Mesenchymal stem cell (in vitro differentiated cells and primary cell): ENCODE results near the gene BMPR1A. TPM values are rescaled to one million over a fixed set of nuclear protein-coding genes. Genes with fewer than 3 reads are reported as not detected.
A peak's percentile ranks its signal among the peaks of the same experiment; 100 is the strongest.

ENCODE experiments used
- DNase-seq: peaks from one replicate; pipeline ENCODE4 v3.0.0-alpha.2; 2013
- H2AFZ ChIP-seq: one replicate; pipeline ENCODE4 v1.6.1; 2013; ENCODE audit warnings: low read depth, mild to moderate bottlenecking, control low read depth, inconsistent platforms, low read length, moderate library complexity
- H2AK5ac ChIP-seq: 2 replicates; pipeline ENCODE4 v1.6.1; 2013; ENCODE audit warnings: low read length, moderate library complexity, mild to moderate bottlenecking, inconsistent platforms; ENCODE audit not compliant: severe bottlenecking
- H2BK120ac ChIP-seq: one replicate; pipeline ENCODE4 v1.6.1; 2013; ENCODE audit warnings: low read depth, mild to moderate bottlenecking, inconsistent platforms, low read length, moderate library complexity
- H2BK12ac ChIP-seq, 2 experiments: one replicate each; pipeline ENCODE4 v1.6.1; 2013; ENCODE audit warnings: inconsistent platforms in 2 of 2, low read length in 2 of 2, mild to moderate bottlenecking in 2 of 2, moderate library complexity in 2 of 2, control low read depth in 1 of 2
- H2BK15ac ChIP-seq: one replicate; pipeline ENCODE4 v1.6.1; 2013; ENCODE audit warnings: mild to moderate bottlenecking, low read depth, inconsistent platforms; ENCODE audit not compliant: poor library complexity, severe bottlenecking
- H2BK5ac ChIP-seq: 2 replicates; pipeline ENCODE4 v1.6.1; 2013; ENCODE audit warnings: low read depth, mild to moderate bottlenecking, low read length, control low read depth, inconsistent platforms; ENCODE audit not compliant: poor library complexity, severe bottlenecking
- H3K14ac ChIP-seq, 2 experiments: one replicate each; pipeline ENCODE4 v1.6.1; 2013; ENCODE audit warnings: inconsistent platforms in 2 of 2, low read length in 2 of 2, control low read depth in 1 of 2, mild to moderate bottlenecking in 1 of 2, moderate library complexity in 1 of 2
- H3K18ac ChIP-seq, 2 experiments: one replicate each; pipeline ENCODE4 v1.6.1; 2013; ENCODE audit warnings: inconsistent platforms in 2 of 2, low read length in 2 of 2, control low read depth in 1 of 2, low read depth in 1 of 2, mild to moderate bottlenecking in 1 of 2
- H3K23ac ChIP-seq, 2 experiments: one replicate each; pipeline ENCODE4 v1.6.1; 2013; ENCODE audit warnings: inconsistent platforms in 2 of 2, low read length in 2 of 2, mild to moderate bottlenecking in 2 of 2, moderate library complexity in 2 of 2, control low read depth in 1 of 2
- H3K27ac ChIP-seq: 2 replicates; pipeline ENCODE4 v1.5.1; 2013; ENCODE audit warnings: mild to moderate bottlenecking, moderate library complexity, low read length, control low read depth, inconsistent platforms; ENCODE audit not compliant: poor library complexity, severe bottlenecking
- H3K27me3 ChIP-seq, 2 experiments: 2 replicates each; pipeline versions ENCODE4 v1.6.1 to v1.7.0; 2013; ENCODE audit warnings: low read length in 2 of 2, mild to moderate bottlenecking in 2 of 2, moderate library complexity in 2 of 2, control low read depth in 1 of 2, inconsistent platforms in 1 of 2; ENCODE audit not compliant: control insufficient read depth in 1 of 2, insufficient read depth in 1 of 2
- H3K36me3 ChIP-seq, 2 experiments: 2 replicates each; pipeline versions ENCODE4 v1.6.1 to v1.7.0; 2013; ENCODE audit warnings: low read length in 2 of 2, control low read depth in 1 of 2, inconsistent platforms in 1 of 2, low read depth in 1 of 2, mild to moderate bottlenecking in 1 of 2; ENCODE audit not compliant: insufficient read depth in 2 of 2, control insufficient read depth in 1 of 2
- H3K4ac ChIP-seq, 2 experiments: one replicate each; pipeline ENCODE4 v1.6.1; 2013; ENCODE audit warnings: inconsistent platforms in 2 of 2, low read length in 2 of 2, mild to moderate bottlenecking in 2 of 2, moderate library complexity in 2 of 2, control low read depth in 1 of 2, low read depth in 1 of 2
- H3K4me1 ChIP-seq: 2 replicates; pipeline ENCODE4 v1.6.1; 2013; ENCODE audit warnings: low read depth, low read length, control low read depth; ENCODE audit not compliant: control insufficient read depth, insufficient read depth
- H3K4me2 ChIP-seq: 2 replicates; pipeline ENCODE4 v1.6.1; 2013; ENCODE audit warnings: low read length, mild to moderate bottlenecking, inconsistent platforms; ENCODE audit not compliant: poor library complexity, severe bottlenecking
- H3K4me3 ChIP-seq, 2 experiments: 2 replicates each; pipeline versions ENCODE4 v1.5.1 to v1.7.0; 2013; ENCODE audit warnings: low read length in 2 of 2, mild to moderate bottlenecking in 2 of 2, control low read depth in 1 of 2, low read depth in 1 of 2; ENCODE audit not compliant: insufficient read depth in 1 of 2
- H3K79me1 ChIP-seq: replicated peaks from 2 replicates; pipeline ENCODE4 v1.6.1; 2013; ENCODE audit warnings: mild to moderate bottlenecking, control low read depth, low read length, inconsistent platforms; ENCODE audit not compliant: poor library complexity, severe bottlenecking
- H3K9ac ChIP-seq: 2 replicates; pipeline ENCODE4 v1.7.0; 2013; ENCODE audit warnings: mild to moderate bottlenecking, low read length, moderate library complexity
- H3K9me3 ChIP-seq: 2 replicates; pipeline ENCODE4 v1.7.0; 2013; ENCODE audit warnings: mild to moderate bottlenecking, low read length; ENCODE audit not compliant: control insufficient read depth
- H4K8ac ChIP-seq: one replicate; pipeline ENCODE4 v1.6.1; 2013; ENCODE audit warnings: inconsistent platforms, mild to moderate bottlenecking, low read length, moderate library complexity
- H4K91ac ChIP-seq: one replicate; pipeline ENCODE4 v1.6.1; 2013; ENCODE audit warnings: mild to moderate bottlenecking, low read length, inconsistent platforms
- WGBS: methylation state at CpG from one replicate; pipeline ENCODE4 v1.1.7; 2013; ENCODE audit warnings: mixed read lengths; 5-methylcytosine and 5-hydroxymethylcytosine counted together
- polyA plus RNA-seq, 2 experiments: library from polyadenylated mRNA; stranded (reverse); fragments of 200-250 nt; gene quantifications; one replicate each; pipeline ENCODE4 v1.2.3, GENCODE V29; 2013

The BMPR1A gene
- 33.1 TPM for polyA plus RNA-seq (2013, experiment 1 of 2)
- polyA plus RNA-seq (2013, experiment 2 of 2), result 34.7 TPM

DNA sequence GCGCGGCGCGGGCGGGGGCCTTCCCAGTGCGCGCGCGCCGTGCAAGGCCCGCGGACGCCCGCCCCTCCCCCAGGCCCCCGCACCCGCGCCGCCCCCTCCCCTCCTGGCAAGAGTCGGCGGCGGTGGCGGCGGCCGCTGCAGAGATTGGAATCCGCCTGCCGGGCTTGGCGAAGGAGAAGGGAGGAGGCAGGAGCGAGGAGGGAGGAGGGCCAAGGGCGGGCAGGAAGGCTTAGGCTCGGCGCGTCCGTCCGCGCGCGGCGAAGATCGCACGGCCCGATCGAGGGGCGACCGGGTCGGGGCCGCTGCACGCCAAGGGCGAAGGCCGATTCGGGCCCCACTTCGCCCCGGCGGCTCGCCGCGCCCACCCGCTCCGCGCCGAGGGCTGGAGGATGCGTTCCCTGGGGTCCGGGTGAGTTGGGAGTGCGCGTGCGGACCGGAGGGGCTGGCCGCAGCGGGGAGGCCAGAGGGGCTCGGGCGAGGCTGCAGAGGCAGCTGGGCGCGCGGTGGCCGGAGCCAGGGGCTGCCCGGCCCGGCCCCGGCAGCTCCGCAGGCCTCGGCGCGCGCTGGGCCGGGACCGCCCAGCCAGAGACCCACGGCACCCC, at the start of gene BMPR1A:
Gene BMPR1A (plus strand): TSS at position 109 of the 602 bp plus-strand sequence. CDS start 119,400 bp downstream, outside the sequence.
- Histone ChIP-seq H3K36me3 (no peaks in the 10 kb centered on the region), H3K18ac (peak within 1 kb of the TSS; percentile 97 to 100)

DNA sequence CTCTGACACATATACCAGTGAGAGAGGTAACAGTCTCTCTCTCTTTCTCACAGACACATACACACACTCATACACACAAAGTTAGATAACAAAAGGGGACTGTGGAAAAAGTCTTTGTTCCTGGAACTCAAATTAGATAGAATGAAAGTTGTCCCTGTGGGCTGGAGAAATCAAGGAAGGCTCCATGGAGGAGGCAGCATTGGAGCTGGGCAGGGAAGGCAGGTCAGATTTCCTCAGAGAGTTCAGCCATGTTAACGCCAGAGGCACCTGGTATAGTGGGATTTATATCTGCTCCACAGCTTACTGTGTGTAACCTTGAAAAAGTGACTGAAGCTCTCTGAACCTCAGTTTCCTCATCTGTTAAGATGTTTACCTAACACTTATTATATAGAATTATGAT, 49.4 kb upstream of the BMPR1A start:
- WGBS, result no CpG with 5 or more reads among the region's 1 CpG
- no peak overlapping the region for H2BK5ac ChIP-seq
- H4K91ac ChIP-seq, result no peak overlapping the region
- no peak overlapping the region for H2BK12ac ChIP-seq
- peaks cover 0 to 2% of the 10 kb centered on the region in 2 experiments for H3K36me3 ChIP-seq
- H3K23ac ChIP-seq, result no peak overlapping the region
- H3K27ac ChIP-seq, result no peak overlapping the region
- no peak overlapping the region for H3K18ac ChIP-seq
- H3K79me1 ChIP-seq, result peaks cover 4% of the 10 kb centered on the region
- no peak for DNase-seq
- no peak overlapping the region for H2AFZ ChIP-seq
- no peak overlapping the region for H3K4me2 ChIP-seq
- no peak overlapping the region for H2BK120ac ChIP-seq
- H3K9ac ChIP-seq, result no peak overlapping the region
- no peaks in the 10 kb centered on the region for H3K9me3 ChIP-seq
- no peaks in the 10 kb centered on the region for H3K27me3 ChIP-seq
- no peak overlapping the region for H3K14ac ChIP-seq
- no peak overlapping the region for H2BK15ac ChIP-seq
- peaks cover 12% of the 10 kb centered on the region for H3K4me1 ChIP-seq
- no peak overlapping the region for H3K4me3 ChIP-seq
- H3K4ac ChIP-seq, result no peak overlapping the region
- no peak overlapping the region for H4K8ac ChIP-seq
- no peak overlapping the region for H2AK5ac ChIP-seq

More for the DNA sequence above, at the start of gene BMPR1A:
- Histone ChIP-seq H2BK12ac (peak within 1 kb of the TSS; percentile 59 to 91), H4K91ac (peak within 1 kb of the TSS; percentile 92), H2BK15ac (peak within 1 kb of the TSS; percentile 87), H3K14ac (peak within 1 kb of the TSS; percentile 77 to 97), H3K27ac (peak within 1 kb of the TSS; percentile 77), H3K23ac (peak within 1 kb of the TSS in 1 of 2 experiments; percentile 99), H3K4me2 (peak within 1 kb of the TSS; percentile 67), H2AK5ac (no peak within 1 kb of the TSS), H3K27me3 (no peaks in the 10 kb centered on the region), H2BK120ac (peak within 1 kb of the TSS; percentile 99), H2BK5ac (peak within 1 kb of the TSS; percentile 85), H3K79me1 (peaks cover 16% of the 10 kb centered on the region), H4K8ac (peak within 1 kb of the TSS; percentile 83), H3K4ac (peak within 1 kb of the TSS; percentile 90 to 97), H3K4me1 (peaks cover 9% of the 10 kb centered on the region), H3K4me3 (peak within 1 kb of the TSS; percentile 92 to 95), H2AFZ (peak within 1 kb of the TSS; percentile 87), H3K9me3 (no peaks in the 10 kb centered on the region), H3K9ac (peak within 1 kb of the TSS; percentile 99)
- under 1% methylated on average over 33 of the region's 85 CpGs for WGBS
- DNase-seq, result no peak

DNA sequence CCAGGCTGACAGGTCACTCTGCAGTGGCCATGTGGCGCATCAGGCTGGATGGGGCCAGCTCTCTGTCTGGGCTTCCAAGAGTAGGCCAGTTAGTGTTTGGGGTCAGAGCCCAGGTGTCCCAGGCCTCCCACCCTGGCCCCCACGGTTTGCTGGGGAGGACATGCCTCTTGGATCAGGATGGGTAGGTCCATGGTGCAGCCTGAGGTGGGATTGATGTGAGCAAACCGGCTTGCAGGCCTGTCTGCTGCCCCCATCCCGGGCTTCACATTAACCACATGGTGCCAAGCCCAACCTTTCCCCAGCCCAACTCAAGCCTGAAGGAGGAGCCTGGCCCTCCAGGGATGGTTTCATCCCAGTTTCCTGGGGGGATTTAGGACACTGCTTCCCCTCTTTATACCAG, 48.9 kb upstream of the BMPR1A start:
- peaks cover 0 to 2% of the 10 kb centered on the region in 2 experiments for H3K36me3 ChIP-seq
- no peak overlapping the region for H2AFZ ChIP-seq
- H4K91ac ChIP-seq, result peak overlapping the region; percentile 65
- no peak overlapping the region for H3K4me2 ChIP-seq
- no peak overlapping the region for H2BK5ac ChIP-seq
- no peak overlapping the region for H3K18ac ChIP-seq
- H3K79me1 ChIP-seq, result peaks cover 6% of the 10 kb centered on the region
- WGBS, result 83% methylated on average over 4 of the region's 4 CpGs
- H2BK120ac ChIP-seq, result no peak overlapping the region
- H3K9me3 ChIP-seq, result no peaks in the 10 kb centered on the region
- no peak overlapping the region for H3K4ac ChIP-seq
- DNase-seq, result no peak
- no peak overlapping the region for H2BK15ac ChIP-seq
- no peak overlapping the region for H2AK5ac ChIP-seq
- no peak overlapping the region for H2BK12ac ChIP-seq
- H3K27ac ChIP-seq, result no peak overlapping the region
- H3K4me1 ChIP-seq, result peaks cover 16% of the 10 kb centered on the region
- no peak overlapping the region for H3K4me3 ChIP-seq
- no peaks in the 10 kb centered on the region for H3K27me3 ChIP-seq
- no peak overlapping the region for H3K9ac ChIP-seq
- H3K14ac ChIP-seq, result no peak overlapping the region
- no peak overlapping the region for H3K23ac ChIP-seq
- no peak overlapping the region for H4K8ac ChIP-seq

DNA sequence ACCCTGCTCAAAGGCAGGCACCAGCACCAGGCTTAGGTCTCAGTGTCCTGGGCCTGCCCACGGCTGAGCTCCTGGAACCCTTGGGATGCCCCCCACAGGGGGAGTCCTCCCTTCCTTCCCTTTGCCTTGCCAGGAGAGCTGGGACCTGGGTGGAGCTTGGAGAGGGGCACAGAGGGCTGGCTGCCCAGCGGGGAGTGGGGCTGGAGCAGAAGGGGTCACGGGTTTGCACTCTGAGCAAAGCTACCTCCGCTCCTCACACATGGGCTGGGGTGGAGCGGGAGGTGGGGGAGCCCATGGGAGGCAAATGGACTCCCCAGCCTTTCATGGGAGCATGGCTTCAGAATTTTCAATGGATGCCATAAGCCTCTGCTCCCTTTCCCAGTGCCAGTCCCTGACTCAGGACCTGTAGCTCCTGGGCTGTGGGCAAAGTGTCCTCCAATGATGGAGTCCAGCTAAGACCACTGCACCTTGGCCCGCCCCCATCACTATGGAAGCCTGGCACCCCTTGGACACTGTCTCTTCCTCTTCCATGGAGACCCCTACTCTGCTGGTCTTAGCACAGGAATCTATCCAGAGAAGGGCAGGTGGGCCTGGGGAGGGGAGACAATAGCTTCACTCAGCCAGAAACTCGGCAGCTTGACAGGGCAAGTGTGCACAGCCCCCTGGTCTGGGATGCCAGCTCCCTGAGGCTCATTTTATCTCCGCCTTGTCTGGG, 48.2 kb upstream of the BMPR1A start:
- Histone ChIP-seq H3K4me1 (peaks cover 15% of the 10 kb centered on the region), H3K9ac (no peak overlapping the region), H2BK120ac (no peak overlapping the region), H3K14ac (peak overlapping the region in 1 of 2 experiments; percentile 66), H2AFZ (peak overlapping the region; percentile 10), H3K18ac (no peak overlapping the region), H3K23ac (no peak overlapping the region), H3K27ac (no peak overlapping the region), H4K8ac (no peak overlapping the region), H3K4ac (no peak overlapping the region), H3K4me3 (no peak overlapping the region), H2BK5ac (no peak overlapping the region), H3K9me3 (no peaks in the 10 kb centered on the region), H4K91ac (no peak overlapping the region), H3K27me3 (no peaks in the 10 kb centered on the region), H2BK15ac (no peak overlapping the region), H3K36me3 (peaks cover 0 to 2% of the 10 kb centered on the region in 2 experiments), H3K4me2 (no peak overlapping the region), H2AK5ac (no peak overlapping the region), H2BK12ac (no peak overlapping the region), H3K79me1 (peaks cover 8% of the 10 kb centered on the region)
- 92% methylated on average over 7 of the region's 8 CpGs for WGBS
- no peak for DNase-seq
